ENCODE measurements around the gene BARX2.

BARX2 gene

GRCh38 chr11:129458756-129459535 is 83.3 kb downstream of the BARX2 start:
- DNase-seq (no peak), ATAC-seq (peak; percentile 37)
- peaks cover 0 to 4% of the 10 kb centered on the region in 2 donors for H3K9me3 Mint-ChIP-seq
- H3K4me1 Mint-ChIP-seq, result no peaks in the 10 kb centered on the region
- H3K27me3 Mint-ChIP-seq, result peaks cover 14% of the 10 kb centered on the region
- H3K27ac Mint-ChIP-seq, result peak overlapping the region in 1 of 2 donors; percentile 62
- H3K4me3 Mint-ChIP-seq, result no peak overlapping the region

GRCh38 chr11:129460714-129461113 is 85.1 kb downstream of the BARX2 start:
- ATAC-seq, result no peak
- Mint-ChIP-seq H3K4me1 (no peaks in the 10 kb centered on the region), H3K27me3 (peaks cover 24% of the 10 kb centered on the region), H3K4me3 (no peak overlapping the region), H3K9me3 (no peaks in the 10 kb centered on the region), H3K27ac (no peak overlapping the region)
- DNase-seq, result no peak

- Mint-ChIP-seq H3K27ac (no peak overlapping the region), H3K9me3 (no peaks in the 10 kb centered on the region), H3K27me3 (peaks cover 22% of the 10 kb centered on the region), H3K4me1 (no peaks in the 10 kb centered on the region), H3K4me3 (no peak overlapping the region)
- DNase-seq, result no peak
- ATAC-seq, result no peak
Measured at GRCh38 chr11:129484068-129484467, 108.4 kb downstream of the BARX2 start.

- Mint-ChIP-seq H3K27me3 (peaks cover 31% of the 10 kb centered on the region), H3K4me1 (no peaks in the 10 kb centered on the region), H3K4me3 (no peak overlapping the region), H3K9me3 (no peaks in the 10 kb centered on the region), H3K27ac (no peak overlapping the region)
- ATAC-seq, result no peak
- DNase-seq, result no peak
Measured at GRCh38 chr11:129489249-129489648, 113.6 kb downstream of the BARX2 start.

GRCh38 chr11:129490004-129490403 is 114.4 kb downstream of the BARX2 start:
- H3K27ac Mint-ChIP-seq, result no peak overlapping the region
- no peaks in the 10 kb centered on the region for H3K9me3 Mint-ChIP-seq

GRCh38 chr11:129493746-129494145 is 118.1 kb downstream of the BARX2 start:
- no peak for ATAC-seq
- H3K4me3 Mint-ChIP-seq, result no peak overlapping the region
- peaks cover 12 to 13% of the 10 kb centered on the region in 2 donors for H3K9me3 Mint-ChIP-seq
- H3K4me1 Mint-ChIP-seq, result no peaks in the 10 kb centered on the region
- peaks cover 28% of the 10 kb centered on the region for H3K27me3 Mint-ChIP-seq
- H3K27ac Mint-ChIP-seq, result no peak overlapping the region
- DNase-seq, result no peak

More at GRCh38 chr11:129490004-129490403, 114.4 kb downstream of the BARX2 start:
- Mint-ChIP-seq H3K4me1 (no peaks in the 10 kb centered on the region), H3K4me3 (no peak overlapping the region), H3K27me3 (peaks cover 31% of the 10 kb centered on the region)
- no peak for ATAC-seq
- DNase-seq, result no peak

Measured in stimulated activated naive CD8-positive, alpha-beta T cell treated with anti-CD3 and anti-CD28 coated beads, Interleukin-15, amount 100 ng/mL, for 72 hours (primary cell).